Measurements from ENCODE around the gene RPS6KA3. TPM values are rescaled to one million over a fixed set of nuclear protein-coding genes. Genes with fewer than 3 reads are reported as not detected.

The RPS6KA3 gene
- total and polyA plus RNA-seq, 10 donors = 8.4 to 85.9 (median 60.4) TPM

GRCh38 chrX:20112022-20112774, 154.5 kb downstream of the RPS6KA3 start:
- peaks cover 0 to 15% (median 6%) of the 10 kb centered on the region in 6 donors for H3K4me1 ChIP-seq

GRCh38 chrX:20111271-20111670, 155.4 kb downstream of the RPS6KA3 start:
- Histone ChIP-seq H3K4me1 (peaks cover 0 to 7% (median 3%) of the 10 kb centered on the region in 6 donors), H3K9me3 (no peaks in the 10 kb centered on the region), H3K4me3 (no peak overlapping the region), H3K36me3 (no peaks in the 10 kb centered on the region), H3K27me3 (replicated peaks in 1 of 7) (peaks cover 0 to 12% (median 6%) of the 10 kb centered on the region in 7 donors), H3K27ac (no peak overlapping the region)
- WGBS, 5 donors = 92 to 99% (median 93%) methylated on average over 8 to 10 of the region's 10 CpGs
- no peak for DNase-seq
- TF ChIP-seq POLR2AphosphoS5 (IDR thresholded peaks at IDR 0.05) (no peak), CTCF (IDR thresholded peaks at IDR 0.05 in 8 of 11, conservative IDR thresholded peaks at IDR 0.05 in 3 of 11) (no peak), POLR2A (IDR thresholded peaks at IDR 0.05) (no peak)
- intact Hi-C loops (cut with DNase I; ENCODE audit: low total_unique reads) = no loop called here

More at GRCh38 chrX:20112022-20112774, 154.5 kb downstream of the RPS6KA3 start:
- intact Hi-C loops (cut with DNase I; ENCODE audit: low total_unique reads) = no loop called here
- TF ChIP-seq CTCF (IDR thresholded peaks at IDR 0.05 in 8 of 11, conservative IDR thresholded peaks at IDR 0.05 in 3 of 11) = no peak
- TF ChIP-seq POLR2AphosphoS5 (IDR thresholded peaks at IDR 0.05) = no peak
- no peak for TF ChIP-seq POLR2A (IDR thresholded peaks at IDR 0.05)
- WGBS, 5 donors = 83 to 92% (median 89%) methylated on average over 12 to 14 of the region's 14 CpGs
- H3K27me3 ChIP-seq (replicated peaks in 1 of 7) = peaks cover 0 to 21% (median 15%) of the 10 kb centered on the region in 7 donors
- no peaks in the 10 kb centered on the region for H3K36me3 ChIP-seq
- H3K9me3 ChIP-seq = no peaks in the 10 kb centered on the region
- DNase-seq = no peak
- H3K27ac ChIP-seq = no peak overlapping the region
- no peak overlapping the region for H3K4me3 ChIP-seq

- Histone ChIP-seq H3K27me3 (replicated peaks in 1 of 7) (peaks cover 0 to 4% (median 0%) of the 10 kb centered on the region in 7 donors), H3K9me3 (no peaks in the 10 kb centered on the region), H3K36me3 (no peaks in the 10 kb centered on the region), H3K4me3 (no peak overlapping the region), H3K27ac (no peak overlapping the region), H3K4me1 (no peaks in the 10 kb centered on the region)
- 86 to 100% (median 95%) methylated on average over 2 of the region's 2 CpGs for WGBS, 5 donors
- TF ChIP-seq POLR2AphosphoS5 (IDR thresholded peaks at IDR 0.05) = no peak
- no peak for TF ChIP-seq CTCF (IDR thresholded peaks at IDR 0.05 in 8 of 11, conservative IDR thresholded peaks at IDR 0.05 in 3 of 11)
- no peak for TF ChIP-seq POLR2A (IDR thresholded peaks at IDR 0.05)
- intact Hi-C loops (cut with DNase I; ENCODE audit: low total_unique reads) = no loop called here
- no peak for DNase-seq
Measured at GRCh38 chrX:20101934-20102581, 164.7 kb downstream of the RPS6KA3 start.

Small RNA genes lying within 50 kb of the gene (small RNA-seq; reads per million reads assigned to genes)
- gene RF00493 (14.5 to 44.9 (median 26.3) reads per million in 4 donors), gene RF00494 (0 reads per million in 4 donors)

Other genes starting within 250 kb of the RPS6KA3 start
- gene MAP7D2, start 150.0 kb downstream of the RPS6KA3 start, total RNA-seq = under 1 TPM in 5 of 7 donors, not detected in 2; 0.27 to 0.67 (median 0.52) TPM
- gene MAP7D2, start 150.0 kb downstream of the RPS6KA3 start, polyA plus RNA-seq = under 1 TPM in 2 of 3 donors, not detected in 1; 0.02 to 0.20 TPM
- 10 to 100 TPM; 23.0 to 75.9 (median 49.1) TPM for gene EIF1AX, start 125.1 kb downstream of the RPS6KA3 start, total RNA-seq
- gene EIF1AX, start 125.1 kb downstream of the RPS6KA3 start, polyA plus RNA-seq = 10 to 100 TPM; 24.1 to 27.3 (median 25.1) TPM

All from spleen (tissue), 11 donors.